Activated naive CD8-positive, alpha-beta T cell (primary cell): ENCODE measurements around the gene SRSF2.
"Not testable (repeated sequence)": the region's sequence is repeated elsewhere in the genome, so short reads cannot be mapped to it uniquely, and the experiment has no call there.

ENCODE experiments used
- H3K27ac Mint-ChIP-seq: one replicate; pipeline ENCODE4 v1.8.0; 2021; ENCODE audit warnings: mixed read lengths
- H3K27me3 Mint-ChIP-seq: one replicate; pipeline ENCODE4 v1.8.0; 2021; ENCODE audit warnings: mixed read lengths
- H3K36me3 Mint-ChIP-seq: one replicate; pipeline ENCODE4 v1.8.0; 2021; ENCODE audit warnings: mixed read lengths
- H3K4me1 Mint-ChIP-seq: one replicate; pipeline ENCODE4 v1.8.0; 2021; ENCODE audit warnings: low read depth, mixed read lengths
- H3K4me3 Mint-ChIP-seq: one replicate; pipeline ENCODE4 v1.8.0; 2021; ENCODE audit warnings: mild to moderate bottlenecking, mixed read lengths
- H3K9me3 Mint-ChIP-seq: one replicate; pipeline ENCODE4 v1.8.0; 2021; ENCODE audit warnings: low read depth, mixed read lengths

The SRSF2 gene

DNA sequence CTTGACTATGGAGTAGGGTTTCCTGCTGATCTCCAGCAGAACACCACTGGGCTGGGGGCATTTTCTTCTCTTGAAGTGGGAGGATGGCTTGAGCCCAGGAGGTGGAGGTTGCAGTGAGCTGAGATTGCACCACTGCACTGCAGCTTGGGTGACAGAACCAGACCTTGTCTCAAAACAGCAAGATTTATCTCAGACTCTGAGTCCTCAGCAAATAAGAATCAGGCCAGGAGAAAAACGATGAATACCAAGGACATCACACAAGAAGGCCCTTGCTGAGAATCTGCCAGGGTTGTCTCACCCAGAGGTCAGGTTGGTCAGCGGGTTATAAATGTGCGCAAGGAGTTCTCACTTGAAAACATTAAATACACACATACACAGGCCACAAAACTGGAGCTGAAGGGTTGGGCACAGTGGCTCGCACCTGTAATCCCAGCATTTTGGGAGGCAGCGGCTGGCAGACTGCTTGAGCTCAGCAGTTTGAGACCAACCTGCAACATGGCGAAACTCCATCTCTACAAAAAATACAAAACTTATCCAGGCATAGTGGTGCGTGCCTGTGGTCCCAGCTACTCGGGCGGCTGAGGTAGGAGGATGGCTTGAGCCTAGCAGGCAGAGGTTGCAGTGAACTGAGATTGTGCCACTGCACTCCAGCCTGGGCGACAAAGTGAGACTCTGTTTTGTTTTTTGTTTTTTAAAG is 34.0 kb downstream of the SRSF2 start:
- Mint-ChIP-seq H3K4me1 (peaks cover 2% of the 10 kb centered on the region), H3K9me3 (no peaks in the 10 kb centered on the region), H3K27me3 (no peaks in the 10 kb centered on the region), H3K4me3 (no peak overlapping the region), H3K27ac (no peak overlapping the region), H3K36me3 (no peaks in the 10 kb centered on the region)

DNA sequence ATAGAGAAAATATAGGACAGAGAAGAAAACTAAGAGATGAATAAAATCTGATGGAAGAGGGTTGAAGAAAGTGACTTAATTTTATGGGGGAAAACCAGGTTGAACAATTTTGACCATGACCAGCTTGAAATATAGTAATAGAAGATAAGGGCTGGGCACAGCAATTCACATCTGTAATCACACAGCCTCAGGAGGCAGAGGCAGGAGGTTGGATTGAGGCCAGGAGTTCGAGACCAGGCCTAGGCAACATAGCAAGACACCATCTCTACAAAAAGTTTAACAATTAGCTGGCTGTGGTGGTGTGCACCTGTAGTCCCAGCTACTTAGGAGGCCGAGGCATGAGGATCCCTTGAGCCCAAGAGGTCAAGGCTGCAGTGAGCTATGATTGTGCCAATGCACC is 35.1 kb downstream of the SRSF2 start:
- H3K9me3 Mint-ChIP-seq, result no peaks in the 10 kb centered on the region
- H3K4me3 Mint-ChIP-seq, result no peak overlapping the region
- peaks cover 2% of the 10 kb centered on the region for H3K4me1 Mint-ChIP-seq
- no peaks in the 10 kb centered on the region for H3K27me3 Mint-ChIP-seq
- no peak overlapping the region for H3K27ac Mint-ChIP-seq
- H3K36me3 Mint-ChIP-seq, result no peaks in the 10 kb centered on the region

DNA sequence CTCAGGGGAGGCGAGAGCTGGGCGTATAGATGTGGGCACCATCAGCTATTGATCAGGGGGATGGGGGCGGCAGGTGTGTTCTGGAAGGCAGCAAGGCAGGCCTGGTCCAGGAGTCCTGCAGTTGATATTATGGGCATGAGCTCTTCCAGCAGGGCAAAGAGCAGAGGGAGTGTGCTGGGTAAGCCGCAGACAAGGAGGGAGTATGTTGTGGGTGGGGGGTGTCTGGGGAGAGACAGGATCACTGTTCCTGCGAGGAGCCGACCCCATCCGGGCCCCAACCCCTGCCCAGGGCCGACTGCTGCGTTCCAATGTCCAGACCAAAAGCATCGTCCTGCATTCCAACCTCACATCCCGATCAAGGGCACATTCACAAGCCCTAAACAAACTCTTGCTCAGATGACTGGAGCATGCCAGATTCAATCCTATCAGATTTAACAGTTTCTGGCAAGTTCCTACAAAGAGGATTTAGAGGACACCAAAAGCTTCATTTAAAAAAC is 35.6 kb downstream of the SRSF2 start:
- peaks cover 2% of the 10 kb centered on the region for H3K4me1 Mint-ChIP-seq
- no peak overlapping the region for H3K4me3 Mint-ChIP-seq
- H3K9me3 Mint-ChIP-seq, result no peaks in the 10 kb centered on the region
- no peaks in the 10 kb centered on the region for H3K36me3 Mint-ChIP-seq
- H3K27me3 Mint-ChIP-seq, result no peaks in the 10 kb centered on the region
- no peak overlapping the region for H3K27ac Mint-ChIP-seq

DNA sequence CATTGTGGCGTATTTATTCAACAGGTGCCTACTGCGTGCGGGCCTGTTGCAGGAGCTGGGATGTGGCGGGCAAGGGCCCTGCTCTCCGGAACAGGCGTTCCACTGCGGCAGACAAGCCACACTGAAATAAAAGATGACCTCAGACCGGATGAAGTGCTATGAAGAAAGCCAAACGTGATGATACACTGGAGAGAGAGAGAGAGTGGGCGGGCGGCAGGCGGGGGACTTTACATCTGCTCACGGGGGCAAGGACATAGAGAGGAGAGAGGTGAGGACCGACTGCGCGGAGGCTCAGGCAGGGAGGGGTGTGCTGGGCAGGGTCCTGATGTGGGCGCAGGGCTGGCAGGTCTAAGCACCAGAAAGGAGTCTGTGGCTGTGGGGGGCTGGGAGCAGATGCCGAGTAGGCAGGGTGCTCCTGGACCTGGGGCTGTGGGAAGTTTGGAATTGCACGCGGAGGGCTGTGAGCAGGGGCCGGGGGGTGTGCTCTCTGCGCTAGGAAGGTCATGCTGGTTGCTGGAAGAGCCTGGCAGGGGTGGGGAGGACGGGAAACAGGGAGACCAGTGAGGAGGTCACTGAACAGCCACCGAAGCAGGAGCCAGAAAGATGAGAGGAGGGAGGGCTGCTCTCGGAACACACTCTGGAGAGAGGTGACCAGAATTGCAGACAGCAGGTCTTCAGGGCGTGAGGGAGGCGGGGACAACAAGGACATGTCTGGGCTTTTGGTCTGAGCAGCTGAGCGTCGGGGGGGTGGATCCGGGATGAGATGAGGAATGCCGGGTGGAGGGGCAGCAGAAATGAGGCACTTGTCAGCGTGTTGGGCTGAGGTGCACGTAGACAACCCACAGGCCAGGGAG is 36.3 kb downstream of the SRSF2 start:
- H3K27ac Mint-ChIP-seq, result no peak overlapping the region
- H3K27me3 Mint-ChIP-seq, result no peaks in the 10 kb centered on the region
- H3K4me1 Mint-ChIP-seq, result peaks cover 3% of the 10 kb centered on the region
- H3K4me3 Mint-ChIP-seq, result no peak overlapping the region
- no peaks in the 10 kb centered on the region for H3K36me3 Mint-ChIP-seq
- H3K9me3 Mint-ChIP-seq, result no peaks in the 10 kb centered on the region

DNA sequence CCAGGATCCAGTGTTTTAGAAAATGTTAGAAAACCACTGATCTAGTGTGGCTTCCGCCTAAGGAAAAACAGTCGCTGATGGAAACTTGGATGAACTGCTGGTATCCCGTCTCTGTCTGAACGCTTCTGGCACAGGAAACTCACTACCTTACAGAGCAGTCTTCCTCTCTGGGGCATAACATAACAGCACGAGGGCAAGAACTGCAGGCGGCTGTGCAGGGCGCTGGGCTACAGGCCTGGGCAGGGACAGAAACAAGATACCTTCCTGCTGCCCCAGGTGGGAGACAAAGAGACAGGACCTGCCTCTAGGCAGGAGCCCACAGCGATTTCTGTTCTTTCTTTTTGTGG is 36.9 kb downstream of the SRSF2 start:
- H3K27me3 Mint-ChIP-seq, result no peaks in the 10 kb centered on the region
- peaks cover 6% of the 10 kb centered on the region for H3K4me1 Mint-ChIP-seq
- H3K36me3 Mint-ChIP-seq, result no peaks in the 10 kb centered on the region
- H3K9me3 Mint-ChIP-seq, result no peaks in the 10 kb centered on the region
- no peak overlapping the region for H3K27ac Mint-ChIP-seq
- H3K4me3 Mint-ChIP-seq, result no peak overlapping the region

DNA sequence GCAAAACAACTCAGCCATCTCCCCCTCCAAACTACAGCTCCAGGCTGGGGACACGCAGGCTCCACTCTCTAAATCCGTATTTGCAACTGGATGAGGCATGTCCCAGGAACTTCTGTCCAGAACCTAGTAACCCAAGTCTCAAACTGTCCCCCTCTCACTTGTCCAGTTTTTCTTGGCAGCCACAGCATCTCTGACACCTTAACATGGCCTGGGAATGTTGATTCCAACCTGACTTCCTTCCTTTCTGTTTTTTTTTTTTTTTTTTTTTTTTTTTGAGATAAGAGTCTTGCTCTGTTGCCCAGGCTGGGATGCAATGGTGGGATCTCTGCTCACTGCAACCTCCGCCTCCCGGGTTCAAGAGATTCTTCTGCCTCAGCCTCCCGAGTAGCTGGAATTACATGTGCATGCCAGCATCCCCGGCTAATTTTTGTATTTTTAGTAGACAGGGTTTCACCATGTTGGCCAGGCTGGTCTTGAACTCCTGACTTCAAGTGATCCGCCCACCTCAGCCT is 38.6 kb downstream of the SRSF2 start:
- not testable (repeated sequence) for H3K9me3 Mint-ChIP-seq, H3K27me3 Mint-ChIP-seq, H3K4me3 Mint-ChIP-seq, H3K27ac Mint-ChIP-seq, H3K36me3 Mint-ChIP-seq, H3K4me1 Mint-ChIP-seq

DNA sequence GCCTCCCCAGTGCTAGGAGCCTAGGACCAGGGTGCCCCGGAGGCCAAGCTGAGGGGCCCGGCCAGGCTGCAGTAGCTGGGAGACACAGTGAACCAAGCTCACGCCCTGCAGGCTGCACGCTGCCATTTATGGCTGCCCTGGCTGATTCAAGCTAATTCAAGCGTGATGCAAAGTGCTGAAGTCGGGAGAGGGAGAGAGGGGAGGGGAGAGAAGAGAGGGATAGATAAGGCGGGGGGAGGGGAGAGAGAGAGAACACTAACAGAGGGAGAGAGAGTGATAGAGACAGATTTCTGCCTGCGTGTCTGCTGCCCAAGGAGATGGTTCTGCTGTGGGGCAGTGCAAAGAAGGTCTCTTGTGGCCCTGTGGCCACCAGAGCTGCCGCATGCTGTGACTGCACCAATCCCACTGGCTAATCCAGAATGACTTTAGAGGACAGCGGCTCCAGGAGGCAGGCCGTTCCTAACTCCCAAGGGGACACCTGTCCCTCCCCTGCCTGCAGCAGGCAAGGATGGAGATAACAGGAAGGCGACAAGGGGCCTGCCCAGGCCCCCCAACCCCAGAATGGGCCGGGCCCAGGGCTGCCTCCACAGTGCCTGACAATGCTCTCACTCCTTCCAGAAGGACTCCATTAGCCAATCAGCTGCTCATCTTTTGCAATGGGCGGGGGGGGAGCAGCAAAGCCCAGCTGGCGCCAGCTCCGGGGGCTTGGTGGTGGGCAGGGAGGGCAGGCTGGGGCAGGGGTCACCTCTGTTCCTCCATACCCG is 39.2 kb downstream of the SRSF2 start:
- Mint-ChIP-seq H3K4me3 (no peak overlapping the region), H3K27ac (no peak overlapping the region)

DNA sequence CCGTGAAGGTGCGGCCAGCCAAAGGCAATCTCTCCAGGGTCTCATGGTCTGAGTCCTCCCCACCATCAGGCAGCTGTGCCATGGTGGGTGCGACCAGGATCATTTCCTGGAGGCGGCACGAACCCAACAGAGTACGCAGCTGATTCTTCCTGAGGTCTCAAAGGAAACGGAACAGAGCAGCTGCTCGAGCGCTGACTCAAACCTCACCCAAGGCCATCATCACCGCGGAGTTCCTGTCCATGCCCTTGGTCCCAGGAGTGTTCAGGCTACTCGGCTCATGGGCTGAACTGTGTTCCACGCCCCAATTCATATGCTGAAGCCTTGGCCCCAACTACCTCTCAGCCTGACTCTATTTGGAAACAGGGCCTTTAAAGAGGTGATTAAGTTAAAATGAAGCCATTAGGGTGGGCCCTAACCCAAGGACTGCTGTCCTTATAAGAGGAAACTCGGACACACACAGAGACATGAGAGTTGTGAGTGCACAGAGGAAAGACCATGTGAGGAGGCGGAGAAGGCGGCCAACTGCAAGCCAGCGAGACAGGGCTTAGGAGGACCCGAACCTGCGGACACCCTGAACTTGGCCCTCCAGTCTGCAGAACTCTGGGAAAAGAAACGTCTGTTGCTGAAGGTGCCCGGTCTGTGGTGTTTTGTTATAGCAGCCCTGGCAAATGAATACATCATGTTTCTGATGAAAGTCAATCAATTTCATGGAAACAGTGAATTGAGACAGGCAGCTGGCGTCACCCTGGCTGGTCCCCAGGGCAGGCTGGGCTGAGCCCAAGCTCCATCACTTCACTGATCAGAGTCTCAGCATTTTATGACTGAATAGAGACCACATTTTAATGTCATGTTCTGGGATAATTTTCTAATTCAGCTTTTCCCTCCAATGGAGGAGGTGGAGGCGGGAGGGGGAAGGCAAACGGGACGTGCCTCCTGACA is 40.1 kb downstream of the SRSF2 start:
- no peak overlapping the region for H3K4me3 Mint-ChIP-seq
- no peaks in the 10 kb centered on the region for H3K36me3 Mint-ChIP-seq
- H3K27me3 Mint-ChIP-seq, result no peaks in the 10 kb centered on the region
- no peak overlapping the region for H3K27ac Mint-ChIP-seq
- no peaks in the 10 kb centered on the region for H3K9me3 Mint-ChIP-seq
- peaks cover 6% of the 10 kb centered on the region for H3K4me1 Mint-ChIP-seq

More for the DNA sequence above, 39.2 kb downstream of the SRSF2 start:
- Mint-ChIP-seq H3K36me3 (no peaks in the 10 kb centered on the region), H3K9me3 (no peaks in the 10 kb centered on the region), H3K27me3 (no peaks in the 10 kb centered on the region), H3K4me1 (peaks cover 6% of the 10 kb centered on the region)

DNA sequence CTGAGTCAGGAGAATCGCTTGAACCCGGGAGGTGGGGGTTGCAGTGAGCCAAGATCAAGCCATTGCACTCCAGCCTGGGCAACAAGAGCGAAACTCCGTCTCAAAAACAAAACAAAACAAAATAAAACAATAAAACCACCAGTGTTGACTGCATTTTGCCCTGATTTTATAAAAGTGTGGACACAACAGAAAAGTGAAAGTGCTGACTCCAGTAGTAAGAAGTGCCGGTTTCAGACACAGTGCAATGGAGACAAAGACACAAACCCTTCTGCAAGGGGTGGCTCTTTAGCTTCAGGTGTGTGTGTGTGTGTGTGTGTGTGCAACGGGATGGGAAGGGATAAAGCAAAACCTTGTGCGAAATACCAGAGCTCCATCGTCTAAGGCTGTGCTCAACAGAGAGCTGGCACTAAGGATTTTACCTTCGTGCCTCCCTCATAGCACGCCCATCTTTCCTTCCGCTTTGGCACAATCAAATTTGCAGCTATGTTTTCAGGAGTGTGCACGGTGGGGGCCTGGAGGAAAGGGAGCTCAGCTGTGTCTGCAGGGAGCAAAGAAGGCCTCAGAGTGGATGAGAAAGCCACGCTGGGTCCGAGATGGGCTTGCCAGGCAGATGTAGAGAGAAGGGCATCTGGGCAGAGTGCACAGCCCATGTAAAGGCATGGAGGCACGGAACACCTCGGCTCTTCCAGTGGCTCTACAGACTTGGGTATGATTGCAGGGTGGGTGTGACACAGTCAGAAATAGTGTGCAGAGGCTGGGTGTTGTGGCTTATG is 41.9 kb downstream of the SRSF2 start:
- Mint-ChIP-seq H3K27ac (no peak overlapping the region), H3K27me3 (no peaks in the 10 kb centered on the region), H3K4me3 (no peak overlapping the region), H3K9me3 (no peaks in the 10 kb centered on the region), H3K4me1 (peaks cover 4% of the 10 kb centered on the region), H3K36me3 (no peaks in the 10 kb centered on the region)

DNA sequence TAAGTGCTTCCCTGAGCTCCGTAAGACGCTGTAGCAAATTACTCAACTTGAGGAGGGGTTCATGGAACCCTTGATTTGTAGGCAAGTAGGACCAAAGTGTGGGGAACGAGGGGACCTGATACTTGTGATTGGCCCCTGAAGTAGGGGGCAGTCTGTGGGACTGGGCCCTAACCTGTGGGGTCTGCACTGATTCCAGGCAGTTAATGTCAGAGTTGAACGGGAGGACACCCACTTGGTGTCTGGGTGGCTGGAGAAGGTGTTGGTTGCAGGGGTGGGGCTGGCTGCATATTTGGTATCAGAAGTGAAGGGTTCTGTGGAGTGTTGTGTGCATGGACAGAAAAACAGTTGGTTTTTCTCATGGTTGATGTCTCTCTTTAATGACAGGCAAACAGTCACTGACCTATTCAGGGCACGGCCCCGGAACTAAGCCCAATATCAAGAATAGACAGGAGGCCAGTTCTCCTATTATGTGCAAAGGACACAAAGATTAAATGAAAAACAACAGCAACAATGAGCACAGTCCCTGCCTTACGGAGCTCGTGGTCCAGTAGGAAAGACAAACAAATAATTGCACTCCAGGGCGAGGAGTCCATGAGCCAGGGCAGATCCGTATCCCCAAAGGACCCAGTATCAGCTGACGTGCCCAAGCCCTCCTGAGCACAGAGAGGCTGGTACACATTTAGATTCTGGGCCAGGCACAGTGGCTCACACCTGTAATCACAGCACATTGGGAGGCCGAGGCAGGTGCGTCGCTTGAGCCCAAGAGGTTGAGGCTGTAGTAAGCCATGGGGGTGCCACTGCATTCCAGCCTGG is 45.5 kb downstream of the SRSF2 start:
- H3K36me3 Mint-ChIP-seq, result no peaks in the 10 kb centered on the region
- no peak overlapping the region for H3K4me3 Mint-ChIP-seq
- H3K27me3 Mint-ChIP-seq, result no peaks in the 10 kb centered on the region
- no peak overlapping the region for H3K27ac Mint-ChIP-seq
- no peaks in the 10 kb centered on the region for H3K9me3 Mint-ChIP-seq
- H3K4me1 Mint-ChIP-seq, result peaks cover 7% of the 10 kb centered on the region

DNA sequence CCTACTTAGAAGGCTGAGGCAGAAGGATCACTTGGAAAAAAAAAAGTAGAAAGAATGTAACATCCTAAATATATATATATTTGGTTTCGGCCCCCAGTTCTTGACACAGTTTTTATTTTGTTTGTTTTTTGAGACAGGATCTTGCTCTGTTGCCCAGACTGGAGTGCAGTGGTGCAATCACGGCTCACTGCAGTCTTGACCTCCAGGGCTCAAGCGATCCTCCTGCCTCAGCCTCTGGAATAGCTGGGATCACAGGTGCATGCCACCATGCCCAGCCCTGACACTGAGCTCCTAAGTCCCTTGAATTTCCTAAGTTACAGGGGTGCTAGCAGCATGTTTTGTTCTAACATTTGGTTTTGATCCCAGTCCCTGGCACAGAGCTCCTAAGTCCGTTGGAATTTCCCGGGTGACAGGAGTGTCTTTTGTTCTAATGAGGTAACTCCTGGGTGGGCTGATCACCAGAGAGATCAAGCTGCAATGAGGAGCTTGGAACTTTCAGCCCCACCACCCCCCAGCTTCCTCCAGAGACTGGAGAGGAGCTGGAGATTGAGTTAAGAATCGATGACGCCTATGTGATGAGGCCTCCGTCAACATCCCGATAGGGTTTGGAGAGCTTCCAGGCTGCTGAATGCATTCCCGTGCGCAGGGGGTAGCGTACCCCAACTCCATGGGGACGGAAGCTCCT is 46.4 kb downstream of the SRSF2 start:
- no peak overlapping the region for H3K27ac Mint-ChIP-seq
- peaks cover 5% of the 10 kb centered on the region for H3K4me1 Mint-ChIP-seq
- no peak overlapping the region for H3K4me3 Mint-ChIP-seq
- H3K27me3 Mint-ChIP-seq, result no peaks in the 10 kb centered on the region
- no peaks in the 10 kb centered on the region for H3K36me3 Mint-ChIP-seq
- no peaks in the 10 kb centered on the region for H3K9me3 Mint-ChIP-seq

DNA sequence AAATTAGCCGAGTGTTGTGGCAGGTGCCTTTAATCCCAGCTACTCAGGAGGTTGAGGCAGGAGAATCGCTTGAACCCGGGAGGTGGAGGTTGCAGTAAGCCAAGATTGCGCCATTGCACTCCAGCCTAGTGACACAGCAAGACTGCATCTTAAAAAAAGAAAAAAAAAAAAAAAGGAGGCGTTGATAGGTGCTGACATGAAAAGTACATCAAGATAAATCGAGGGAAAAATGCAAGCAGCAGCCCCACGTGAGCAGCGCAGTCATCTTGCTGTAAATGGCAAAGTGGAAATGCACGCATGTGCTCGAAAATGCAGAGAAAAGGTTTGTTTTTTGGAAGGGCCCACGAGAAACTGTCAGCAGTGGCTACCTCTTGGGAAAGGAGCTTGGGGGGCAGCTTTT is 47.3 kb downstream of the SRSF2 start:
- Mint-ChIP-seq H3K27ac (no peak overlapping the region), H3K4me3 (no peak overlapping the region), H3K4me1 (peaks cover 3% of the 10 kb centered on the region), H3K36me3 (no peaks in the 10 kb centered on the region), H3K27me3 (no peaks in the 10 kb centered on the region), H3K9me3 (no peaks in the 10 kb centered on the region)
